HG03103 (cell line): ENCODE data around the gene MMS19.

Source experiments
- ATAC-seq: cut with Tn5 transposase; IDR thresholded peaks from one replicate; pipeline ENCODE4 v1.9.1; 2021; ENCODE audit warnings: low read depth; ENCODE audit not compliant: unreplicated experiment

The MMS19 gene

GRCh38 chr10:97498076-97498840 lies at the start of gene MMS19:
Gene MMS19 (minus strand): TSS chr10:97498422. CDS start chr10:97498384, 38 bp downstream.
- peak; percentile 86 for ATAC-seq

- ATAC-seq = no peak
Measured at GRCh38 chr10:97547962-97548361, 49.7 kb upstream of the MMS19 start.

- ATAC-seq = no peak
Measured at GRCh38 chr10:97547271-97547600, 49.0 kb upstream of the MMS19 start.

GRCh38 chr10:97546456-97547270 lies 48.4 kb upstream of the MMS19 start:
- no peak for ATAC-seq

GRCh38 chr10:97543025-97543546 lies 44.9 kb upstream of the MMS19 start:
- ATAC-seq = no peak

- no peak for ATAC-seq
Measured at GRCh38 chr10:97542169-97543024, 44.2 kb upstream of the MMS19 start.

- ATAC-seq = no peak
Measured at GRCh38 chr10:97540669-97541500, 42.7 kb upstream of the MMS19 start.

- no peak for ATAC-seq
Measured at GRCh38 chr10:97539523-97540200, 41.4 kb upstream of the MMS19 start.

GRCh38 chr10:97538839-97539238 lies 40.6 kb upstream of the MMS19 start:
- ATAC-seq = no peak

- no peak for ATAC-seq
Measured at GRCh38 chr10:97538411-97538810, 40.2 kb upstream of the MMS19 start.

- ATAC-seq = no peak
Measured at GRCh38 chr10:97537186-97537869, 39.1 kb upstream of the MMS19 start.

- ATAC-seq = no peak
Measured at GRCh38 chr10:97534746-97535367, 36.6 kb upstream of the MMS19 start.

- ATAC-seq = no peak
Measured at GRCh38 chr10:97533888-97534287, 35.7 kb upstream of the MMS19 start.

- ATAC-seq = no peak
Measured at GRCh38 chr10:97532935-97533671, 34.9 kb upstream of the MMS19 start.

GRCh38 chr10:97531401-97531986 lies 33.3 kb upstream of the MMS19 start:
- no peak for ATAC-seq

GRCh38 chr10:97529685-97530465 lies 31.7 kb upstream of the MMS19 start:
- no peak for ATAC-seq
